ENCODE results near the gene KCNV2.

KCNV2 gene

GRCh38 chr9:2761424-2761823, 44.1 kb downstream of the KCNV2 start:
- no peak for FAIRE-seq

DNA sequence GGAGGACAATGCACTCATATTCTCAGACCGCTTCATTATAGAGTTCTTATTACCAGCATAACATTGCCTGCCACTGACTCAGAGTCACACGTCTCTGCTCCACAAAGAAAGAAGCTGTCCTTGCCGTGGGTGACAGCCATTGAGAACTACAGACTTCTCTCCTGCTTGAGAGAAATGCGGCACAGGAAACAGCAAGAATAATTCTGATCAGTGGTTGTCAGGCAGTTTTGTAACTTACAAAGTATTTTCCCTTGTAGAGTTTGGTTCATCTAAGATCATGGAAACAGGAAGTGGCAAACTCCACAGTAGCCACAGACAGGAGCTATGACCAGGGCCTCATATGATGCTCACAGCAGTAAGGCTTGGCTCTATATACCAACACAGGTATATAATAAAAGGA, 47.0 kb downstream of the KCNV2 start:
- FAIRE-seq, result no peak

GRCh38 chr9:2765250-2765880, 48.1 kb downstream of the KCNV2 start:
- FAIRE-seq, result no peak

DNA sequence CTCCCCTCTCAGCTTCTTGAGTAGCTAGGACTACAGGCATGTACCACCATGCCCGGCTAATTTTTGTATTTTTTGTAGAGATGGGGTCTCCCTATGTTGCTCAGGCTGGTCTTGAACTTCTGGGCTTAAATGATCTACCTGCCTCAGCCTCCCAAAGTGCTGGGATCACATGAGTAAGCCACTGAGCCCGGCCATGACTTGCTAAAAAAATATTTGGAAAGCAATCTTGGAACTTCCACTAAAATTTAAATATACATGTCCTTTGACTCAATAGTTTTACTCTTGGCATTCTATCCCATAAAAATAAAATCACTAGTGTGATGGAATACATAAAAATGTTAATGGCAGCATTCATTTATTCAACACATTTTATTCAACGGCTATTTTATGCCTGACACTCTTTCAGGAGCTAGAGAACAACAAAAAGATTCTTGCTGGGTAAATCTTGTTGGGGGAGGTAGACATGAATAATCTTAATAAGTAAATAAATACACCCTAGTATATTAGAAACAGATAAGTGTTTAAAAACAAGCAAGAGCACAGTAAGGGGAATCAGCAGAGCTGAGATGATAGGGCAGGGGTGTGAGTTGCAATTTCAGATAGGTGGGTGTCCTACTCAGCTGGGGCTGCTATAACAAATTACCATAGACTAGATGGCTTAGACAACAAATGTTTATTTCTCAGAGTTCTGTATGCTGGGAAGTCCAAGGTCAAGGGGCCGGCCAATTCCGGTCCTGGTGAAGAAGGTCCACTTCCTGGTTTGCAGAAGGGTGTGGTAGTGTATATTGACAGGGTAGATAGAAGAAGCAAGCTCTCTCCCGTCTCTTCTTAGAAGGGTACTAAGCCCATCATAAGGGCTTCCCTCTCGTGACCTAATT, 50.7 kb downstream of the KCNV2 start:
- no peak for FAIRE-seq

GRCh38 chr9:2771087-2771486, 53.8 kb downstream of the KCNV2 start:
- no peak for FAIRE-seq

DNA sequence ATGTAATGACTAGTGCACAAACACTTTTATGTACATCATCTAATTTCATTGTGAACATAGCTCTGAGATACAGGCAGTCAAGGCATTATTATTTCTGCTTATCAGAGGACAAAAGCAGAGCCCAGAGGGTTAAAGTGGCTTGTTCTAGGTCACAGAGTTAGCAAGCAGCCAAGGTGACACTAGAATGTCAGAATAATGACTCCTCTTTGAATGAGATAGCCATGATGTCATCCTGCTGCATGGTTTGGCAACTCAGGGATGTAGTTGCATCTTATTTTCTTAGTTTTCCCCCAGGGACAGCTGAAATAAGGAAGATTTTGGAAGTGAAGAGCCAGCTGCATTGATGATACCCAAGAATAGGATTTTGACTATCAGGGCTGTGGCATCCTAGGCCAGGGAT, 54.4 kb downstream of the KCNV2 start:
- no peak for FAIRE-seq

- no peak for FAIRE-seq
Observed at GRCh38 chr9:2777454-2777853, 60.1 kb downstream of the KCNV2 start.

DNA sequence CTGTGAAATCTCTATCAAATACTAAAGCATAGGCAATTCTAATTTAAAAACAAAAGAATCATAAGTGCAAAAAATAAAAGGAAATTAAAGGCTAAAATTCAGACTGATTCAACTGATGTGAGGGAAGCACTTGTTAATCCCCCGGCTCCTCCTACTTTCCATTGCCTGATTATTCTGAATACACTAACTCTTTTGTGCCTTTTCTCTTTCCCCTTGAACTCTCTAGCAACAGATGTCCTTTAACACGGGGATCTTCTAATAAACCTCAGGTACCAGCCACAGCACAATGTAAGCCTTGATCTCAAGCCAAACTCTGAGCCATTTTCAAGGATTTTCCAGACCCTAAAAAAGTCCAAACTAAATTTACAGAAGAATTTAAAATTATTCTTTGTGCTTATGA, 61.5 kb downstream of the KCNV2 start:
- FAIRE-seq, result no peak
